ENCODE measurements around the gene LETM1. TPM values are rescaled to one million over a fixed set of nuclear protein-coding genes. Genes with fewer than 3 reads are reported as not detected.

LETM1 gene
- total and polyA plus RNA-seq, 2 experiments from 2014 or later: 23.3 to 68.9 TPM

DNA sequence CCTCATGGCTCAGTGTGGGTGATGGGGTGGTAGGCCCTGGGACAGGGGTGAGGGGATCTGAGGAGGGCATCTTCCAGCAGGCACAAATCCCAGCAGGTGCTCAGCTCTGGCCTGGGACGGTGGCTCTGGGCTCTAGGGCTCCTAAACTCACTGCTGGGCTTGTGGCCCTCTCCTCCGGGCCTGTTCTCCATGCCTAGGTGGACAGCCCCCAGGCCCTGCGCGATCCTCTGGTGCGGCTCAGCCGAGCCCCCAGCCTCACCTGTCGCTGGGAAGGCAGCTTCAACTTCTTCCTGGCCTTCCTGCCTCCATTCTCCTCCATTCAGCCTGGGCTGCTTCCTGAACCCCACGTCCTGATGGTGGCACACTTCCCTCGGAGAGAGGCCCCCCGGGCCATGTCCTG lies 82.2 kb downstream of the LETM1 start:
- H3K27me3 ChIP-seq (ENCODE audit: insufficient read depth): no peaks in the 10 kb centered on the region
- H3K4me1 Mint-ChIP-seq: peaks cover 19% of the 10 kb centered on the region
- no peaks in the 10 kb centered on the region for H4K20me1 ChIP-seq (replicated peaks; ENCODE audit: insufficient read depth)
- H3K4me1 ChIP-seq (ENCODE audit: insufficient read depth): peaks cover 18% of the 10 kb centered on the region
- no peak overlapping the region for H3K27ac Mint-ChIP-seq
- no peaks in the 10 kb centered on the region for H3K79me2 ChIP-seq (replicated peaks; ENCODE audit: insufficient read depth)
- no peaks in the 10 kb centered on the region for H3K36me3 ChIP-seq (ENCODE audit: insufficient read depth)
- peaks cover 8% of the 10 kb centered on the region for H3K27me3 Mint-ChIP-seq (ENCODE audit: insufficient read depth, low read depth, poor library complexity)
- DNase-seq (ENCODE audit: low spot score) (no peak), ATAC-seq (no peak)
- H3K27ac ChIP-seq (ENCODE audit: low read depth): no peak overlapping the region
- no peaks in the 10 kb centered on the region for H3F3A ChIP-seq (replicated peaks; ENCODE audit: low read depth)
- no peaks in the 10 kb centered on the region for H3K9me2 ChIP-seq (ENCODE audit: insufficient read depth)
- H3K4me2 ChIP-seq: no peak overlapping the region
- no peak overlapping the region for H2AFZ ChIP-seq
- no peak overlapping the region for H3K4me3 Mint-ChIP-seq
- H3K36me3 Mint-ChIP-seq (ENCODE audit: low read depth): no peaks in the 10 kb centered on the region
- TF ChIP-seq, protein P1, sequence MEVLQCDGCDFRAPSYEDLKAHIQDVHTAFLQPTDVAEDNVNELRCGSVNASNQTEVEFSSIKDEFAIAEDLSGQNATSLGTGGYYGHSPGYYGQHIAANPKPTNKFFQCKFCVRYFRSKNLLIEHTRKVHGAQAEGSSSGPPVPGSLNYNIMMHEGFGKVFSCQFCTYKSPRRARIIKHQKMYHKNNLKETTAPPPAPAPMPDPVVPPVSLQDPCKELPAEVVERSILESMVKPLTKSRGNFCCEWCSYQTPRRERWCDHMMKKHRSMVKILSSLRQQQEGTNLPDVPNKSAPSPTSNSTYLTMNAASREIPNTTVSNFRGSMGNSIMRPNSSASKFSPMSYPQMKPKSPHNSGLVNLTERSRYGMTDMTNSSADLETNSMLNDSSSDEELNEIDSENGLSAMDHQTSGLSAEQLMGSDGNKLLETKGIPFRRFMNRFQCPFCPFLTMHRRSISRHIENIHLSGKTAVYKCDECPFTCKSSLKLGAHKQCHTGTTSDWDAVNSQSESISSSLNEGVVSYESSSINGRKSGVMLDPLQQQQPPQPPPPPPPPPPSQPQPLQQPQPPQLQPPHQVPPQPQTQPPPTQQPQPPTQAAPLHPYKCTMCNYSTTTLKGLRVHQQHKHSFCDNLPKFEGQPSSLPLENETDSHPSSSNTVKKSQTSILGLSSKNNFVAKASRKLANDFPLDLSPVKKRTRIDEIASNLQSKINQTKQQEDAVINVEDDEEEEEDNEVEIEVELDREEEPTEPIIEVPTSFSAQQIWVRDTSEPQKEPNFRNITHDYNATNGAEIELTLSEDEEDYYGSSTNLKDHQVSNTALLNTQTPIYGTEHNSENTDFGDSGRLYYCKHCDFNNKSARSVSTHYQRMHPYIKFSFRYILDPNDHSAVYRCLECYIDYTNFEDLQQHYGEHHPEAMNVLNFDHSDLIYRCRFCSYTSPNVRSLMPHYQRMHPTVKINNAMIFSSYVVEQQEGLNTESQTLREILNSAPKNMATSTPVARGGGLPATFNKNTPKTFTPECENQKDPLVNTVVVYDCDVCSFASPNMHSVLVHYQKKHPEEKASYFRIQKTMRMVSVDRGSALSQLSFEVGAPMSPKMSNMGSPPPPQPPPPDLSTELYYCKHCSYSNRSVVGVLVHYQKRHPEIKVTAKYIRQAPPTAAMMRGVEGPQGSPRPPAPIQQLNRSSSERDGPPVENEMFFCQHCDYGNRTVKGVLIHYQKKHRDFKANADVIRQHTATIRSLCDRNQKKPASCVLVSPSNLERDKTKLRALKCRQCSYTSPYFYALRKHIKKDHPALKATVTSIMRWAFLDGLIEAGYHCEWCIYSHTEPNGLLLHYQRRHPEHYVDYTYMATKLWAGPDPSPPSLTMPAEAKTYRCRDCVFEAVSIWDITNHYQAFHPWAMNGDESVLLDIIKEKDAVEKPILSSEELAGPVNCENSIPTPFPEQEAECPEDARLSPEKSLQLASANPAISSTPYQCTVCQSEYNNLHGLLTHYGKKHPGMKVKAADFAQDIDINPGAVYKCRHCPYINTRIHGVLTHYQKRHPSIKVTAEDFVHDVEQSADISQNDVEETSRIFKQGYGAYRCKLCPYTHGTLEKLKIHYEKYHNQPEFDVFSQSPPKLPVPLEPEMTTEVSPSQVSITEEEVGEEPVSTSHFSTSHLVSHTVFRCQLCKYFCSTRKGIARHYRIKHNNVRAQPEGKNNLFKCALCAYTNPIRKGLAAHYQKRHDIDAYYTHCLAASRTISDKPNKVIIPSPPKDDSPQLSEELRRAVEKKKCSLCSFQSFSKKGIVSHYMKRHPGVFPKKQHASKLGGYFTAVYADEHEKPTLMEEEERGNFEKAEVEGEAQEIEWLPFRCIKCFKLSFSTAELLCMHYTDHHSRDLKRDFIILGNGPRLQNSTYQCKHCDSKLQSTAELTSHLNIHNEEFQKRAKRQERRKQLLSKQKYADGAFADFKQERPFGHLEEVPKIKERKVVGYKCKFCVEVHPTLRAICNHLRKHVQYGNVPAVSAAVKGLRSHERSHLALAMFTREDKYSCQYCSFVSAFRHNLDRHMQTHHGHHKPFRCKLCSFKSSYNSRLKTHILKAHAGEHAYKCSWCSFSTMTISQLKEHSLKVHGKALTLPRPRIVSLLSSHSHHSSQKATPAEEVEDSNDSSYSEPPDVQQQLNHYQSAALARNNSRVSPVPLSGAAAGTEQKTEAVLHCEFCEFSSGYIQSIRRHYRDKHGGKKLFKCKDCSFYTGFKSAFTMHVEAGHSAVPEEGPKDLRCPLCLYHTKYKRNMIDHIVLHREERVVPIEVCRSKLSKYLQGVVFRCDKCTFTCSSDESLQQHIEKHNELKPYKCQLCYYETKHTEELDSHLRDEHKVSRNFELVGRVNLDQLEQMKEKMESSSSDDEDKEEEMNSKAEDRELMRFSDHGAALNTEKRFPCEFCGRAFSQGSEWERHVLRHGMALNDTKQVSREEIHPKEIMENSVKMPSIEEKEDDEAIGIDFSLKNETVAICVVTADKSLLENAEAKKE (CRISPR knock-in tag; IDR thresholded peaks at IDR 0.05): no peak
- TF ChIP-seq, protein P2, sequence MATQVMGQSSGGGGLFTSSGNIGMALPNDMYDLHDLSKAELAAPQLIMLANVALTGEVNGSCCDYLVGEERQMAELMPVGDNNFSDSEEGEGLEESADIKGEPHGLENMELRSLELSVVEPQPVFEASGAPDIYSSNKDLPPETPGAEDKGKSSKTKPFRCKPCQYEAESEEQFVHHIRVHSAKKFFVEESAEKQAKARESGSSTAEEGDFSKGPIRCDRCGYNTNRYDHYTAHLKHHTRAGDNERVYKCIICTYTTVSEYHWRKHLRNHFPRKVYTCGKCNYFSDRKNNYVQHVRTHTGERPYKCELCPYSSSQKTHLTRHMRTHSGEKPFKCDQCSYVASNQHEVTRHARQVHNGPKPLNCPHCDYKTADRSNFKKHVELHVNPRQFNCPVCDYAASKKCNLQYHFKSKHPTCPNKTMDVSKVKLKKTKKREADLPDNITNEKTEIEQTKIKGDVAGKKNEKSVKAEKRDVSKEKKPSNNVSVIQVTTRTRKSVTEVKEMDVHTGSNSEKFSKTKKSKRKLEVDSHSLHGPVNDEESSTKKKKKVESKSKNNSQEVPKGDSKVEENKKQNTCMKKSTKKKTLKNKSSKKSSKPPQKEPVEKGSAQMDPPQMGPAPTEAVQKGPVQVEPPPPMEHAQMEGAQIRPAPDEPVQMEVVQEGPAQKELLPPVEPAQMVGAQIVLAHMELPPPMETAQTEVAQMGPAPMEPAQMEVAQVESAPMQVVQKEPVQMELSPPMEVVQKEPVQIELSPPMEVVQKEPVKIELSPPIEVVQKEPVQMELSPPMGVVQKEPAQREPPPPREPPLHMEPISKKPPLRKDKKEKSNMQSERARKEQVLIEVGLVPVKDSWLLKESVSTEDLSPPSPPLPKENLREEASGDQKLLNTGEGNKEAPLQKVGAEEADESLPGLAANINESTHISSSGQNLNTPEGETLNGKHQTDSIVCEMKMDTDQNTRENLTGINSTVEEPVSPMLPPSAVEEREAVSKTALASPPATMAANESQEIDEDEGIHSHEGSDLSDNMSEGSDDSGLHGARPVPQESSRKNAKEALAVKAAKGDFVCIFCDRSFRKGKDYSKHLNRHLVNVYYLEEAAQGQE (IDR thresholded peaks at IDR 0.05; ENCODE audit: unreplicated experiment): no peak
- TF ChIP-seq ZNF331 (CRISPR knock-in tag; IDR thresholded peaks at IDR 0.05; ENCODE audit: low read depth) (no peak), EZH2phosphoT487 (IDR thresholded peaks at IDR 0.05; ENCODE audit: unreplicated experiment) (no peak), NANOG (IDR thresholded peaks at IDR 0.05; ENCODE audit: borderline replicate concordance) (no peak), ZNF114 (CRISPR knock-in tag; IDR thresholded peaks at IDR 0.05) (no peak), CREB1 (CRISPR knock-in tag; IDR thresholded peaks at IDR 0.05; ENCODE audit: low read depth) (no peak), EZH2 (IDR thresholded peaks at IDR 0.05; ENCODE audit: low read depth, unreplicated experiment) (no peak), JUNB (IDR thresholded peaks at IDR 0.05; ENCODE audit: unreplicated experiment) (no peak), STAT1 (IDR thresholded peaks at IDR 0.05; ENCODE audit: unreplicated experiment) (no peak)
- TF ChIP-seq, protein P3, sequence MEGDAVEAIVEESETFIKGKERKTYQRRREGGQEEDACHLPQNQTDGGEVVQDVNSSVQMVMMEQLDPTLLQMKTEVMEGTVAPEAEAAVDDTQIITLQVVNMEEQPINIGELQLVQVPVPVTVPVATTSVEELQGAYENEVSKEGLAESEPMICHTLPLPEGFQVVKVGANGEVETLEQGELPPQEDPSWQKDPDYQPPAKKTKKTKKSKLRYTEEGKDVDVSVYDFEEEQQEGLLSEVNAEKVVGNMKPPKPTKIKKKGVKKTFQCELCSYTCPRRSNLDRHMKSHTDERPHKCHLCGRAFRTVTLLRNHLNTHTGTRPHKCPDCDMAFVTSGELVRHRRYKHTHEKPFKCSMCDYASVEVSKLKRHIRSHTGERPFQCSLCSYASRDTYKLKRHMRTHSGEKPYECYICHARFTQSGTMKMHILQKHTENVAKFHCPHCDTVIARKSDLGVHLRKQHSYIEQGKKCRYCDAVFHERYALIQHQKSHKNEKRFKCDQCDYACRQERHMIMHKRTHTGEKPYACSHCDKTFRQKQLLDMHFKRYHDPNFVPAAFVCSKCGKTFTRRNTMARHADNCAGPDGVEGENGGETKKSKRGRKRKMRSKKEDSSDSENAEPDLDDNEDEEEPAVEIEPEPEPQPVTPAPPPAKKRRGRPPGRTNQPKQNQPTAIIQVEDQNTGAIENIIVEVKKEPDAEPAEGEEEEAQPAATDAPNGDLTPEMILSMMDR (conservative IDR thresholded peaks at IDR 0.05; ENCODE audit: low read depth in 2 of 2): no peak
- H3K4me3 ChIP-seq: no peak overlapping the region
- no peaks in the 10 kb centered on the region for H3K9me3 Mint-ChIP-seq

Data from GM23338 (cell line).